C4-2B (cell line): ENCODE data around the gene TNS3.

Experiments used
- CTCF ChIP-seq: fragments of 450-650 bp; conservative IDR thresholded peaks from 2 replicates; pipeline ENCODE4 v1.5.1; 2017; ENCODE audit warnings: mild to moderate bottlenecking
- ZFX ChIP-seq: fragments of 450-650 bp; IDR thresholded peaks from 2 replicates; pipeline ENCODE4 v1.6.1; 2017

- TF ChIP-seq CTCF (no peak), ZFX (no peak)
Measured at GRCh38 chr7:47456210-47456955, 125.5 kb downstream of the TNS3 start.
